ENCODE results near the gene TREX2. TPM values are rescaled to one million over a fixed set of nuclear protein-coding genes. Genes with fewer than 3 reads are reported as not detected.

TREX2 gene
- total RNA-seq, 2 experiments from 2014 or later, result 3.7 to 6.7 TPM

DNA sequence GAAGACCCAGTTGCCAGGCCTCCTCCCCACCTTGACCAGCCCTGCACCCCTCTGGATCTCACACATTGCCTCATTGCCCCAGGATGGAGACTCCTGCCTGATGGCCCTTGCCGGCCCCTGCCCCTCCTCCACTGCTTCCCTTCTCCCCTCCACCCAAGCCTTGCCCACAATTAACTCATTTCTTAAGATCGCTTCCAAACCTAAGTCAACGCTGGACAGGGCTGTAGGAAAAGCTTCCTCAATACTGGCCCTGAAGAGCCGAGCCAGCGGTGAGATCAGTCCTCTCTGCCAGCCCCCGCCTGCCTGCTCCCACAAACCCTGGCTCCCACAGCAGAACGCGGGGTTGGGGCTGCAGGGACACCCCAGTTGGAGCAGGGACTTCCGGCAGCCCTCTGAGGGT, 32.0 kb upstream of the TREX2 start:
- no peaks in the 10 kb centered on the region for H3K36me3 ChIP-seq (ENCODE audit: insufficient read depth, low read length)
- no peaks in the 10 kb centered on the region for H3K4me1 ChIP-seq (ENCODE audit: insufficient read depth, low read length, poor library complexity, severe bottlenecking)
- no peak overlapping the region for H3K27ac ChIP-seq (ENCODE audit: low read depth, low read length, poor library complexity, severe bottlenecking)
- no peak overlapping the region for H3K4me3 ChIP-seq (ENCODE audit: low read depth, low read length, poor library complexity, severe bottlenecking)
- H4K20me1 ChIP-seq (ENCODE audit: insufficient read depth, low read length), result no peaks in the 10 kb centered on the region
- intact Hi-C loops (cut with micrococcal nuclease; ENCODE audit: unreplicated experiment), result no loop called here
- H3K4me2 ChIP-seq (ENCODE audit: low read length), result no peak overlapping the region
- ChIA-PET CTCF (ENCODE audit: unreplicated experiment) (no interaction called here), POLR2A (no interaction called here)
- TF ChIP-seq, protein P1, sequence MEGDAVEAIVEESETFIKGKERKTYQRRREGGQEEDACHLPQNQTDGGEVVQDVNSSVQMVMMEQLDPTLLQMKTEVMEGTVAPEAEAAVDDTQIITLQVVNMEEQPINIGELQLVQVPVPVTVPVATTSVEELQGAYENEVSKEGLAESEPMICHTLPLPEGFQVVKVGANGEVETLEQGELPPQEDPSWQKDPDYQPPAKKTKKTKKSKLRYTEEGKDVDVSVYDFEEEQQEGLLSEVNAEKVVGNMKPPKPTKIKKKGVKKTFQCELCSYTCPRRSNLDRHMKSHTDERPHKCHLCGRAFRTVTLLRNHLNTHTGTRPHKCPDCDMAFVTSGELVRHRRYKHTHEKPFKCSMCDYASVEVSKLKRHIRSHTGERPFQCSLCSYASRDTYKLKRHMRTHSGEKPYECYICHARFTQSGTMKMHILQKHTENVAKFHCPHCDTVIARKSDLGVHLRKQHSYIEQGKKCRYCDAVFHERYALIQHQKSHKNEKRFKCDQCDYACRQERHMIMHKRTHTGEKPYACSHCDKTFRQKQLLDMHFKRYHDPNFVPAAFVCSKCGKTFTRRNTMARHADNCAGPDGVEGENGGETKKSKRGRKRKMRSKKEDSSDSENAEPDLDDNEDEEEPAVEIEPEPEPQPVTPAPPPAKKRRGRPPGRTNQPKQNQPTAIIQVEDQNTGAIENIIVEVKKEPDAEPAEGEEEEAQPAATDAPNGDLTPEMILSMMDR (conservative IDR thresholded peaks at IDR 0.05; ENCODE audit: low read length), result no peak
- TF ChIP-seq EZH2phosphoT487 (IDR thresholded peaks at IDR 0.05; ENCODE audit: borderline replicate concordance, low read depth, low read length), result no peak
- DNase-seq (ENCODE audit: low spot score), result no peak
- no peak overlapping the region for H2AFZ ChIP-seq (ENCODE audit: low read length)
- no peaks in the 10 kb centered on the region for H3K79me2 ChIP-seq (ENCODE audit: insufficient read depth, low read depth, low read length)
- H3K9me3 ChIP-seq (ENCODE audit: low read length), result no peaks in the 10 kb centered on the region
- H3K9me2 ChIP-seq (ENCODE audit: insufficient read depth, low read length), result no peaks in the 10 kb centered on the region
- no TSS peak for BruUV-seq (replicated peaks)

DNA sequence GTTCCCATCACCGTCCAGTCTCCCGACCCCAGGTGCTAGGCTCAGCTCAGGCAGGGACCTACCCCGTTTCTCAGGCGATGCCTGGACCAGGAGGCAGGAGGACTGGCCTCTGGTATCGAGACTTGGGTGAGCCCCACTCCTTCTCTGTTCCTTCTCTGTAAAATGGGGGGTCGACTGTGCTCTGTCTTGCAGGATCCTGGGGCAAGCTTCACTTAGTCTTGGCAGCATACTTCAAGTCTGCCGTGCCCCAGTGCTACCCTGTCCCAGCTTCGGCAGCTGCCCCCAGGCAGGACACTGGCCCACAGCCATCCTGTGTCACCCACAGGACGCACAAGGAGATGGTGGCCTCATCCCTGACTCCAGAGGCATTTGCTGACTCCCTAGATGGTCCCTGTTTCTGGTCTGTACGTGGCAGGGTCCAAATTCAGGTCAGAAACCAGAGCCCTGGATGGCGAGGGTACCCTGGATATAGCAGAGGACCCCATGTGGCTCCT, 31.6 kb upstream of the TREX2 start:
- H3K4me3 ChIP-seq (ENCODE audit: low read depth, low read length, poor library complexity, severe bottlenecking), result no peak overlapping the region
- no peaks in the 10 kb centered on the region for H3K9me2 ChIP-seq (ENCODE audit: insufficient read depth, low read length)
- no peak overlapping the region for H3K4me2 ChIP-seq (ENCODE audit: low read length)
- POLR2A ChIA-PET, result no interaction called here
- H3K4me1 ChIP-seq (ENCODE audit: insufficient read depth, low read length, poor library complexity, severe bottlenecking), result no peaks in the 10 kb centered on the region
- no peaks in the 10 kb centered on the region for H3K79me2 ChIP-seq (ENCODE audit: insufficient read depth, low read depth, low read length)
- H2AFZ ChIP-seq (ENCODE audit: low read length), result no peak overlapping the region
- TF ChIP-seq, protein P1 (conservative IDR thresholded peaks at IDR 0.05; ENCODE audit: low read length), result no peak
- TF ChIP-seq EZH2phosphoT487 (IDR thresholded peaks at IDR 0.05; ENCODE audit: borderline replicate concordance, low read depth, low read length), result no peak
- CTCF ChIA-PET (ENCODE audit: unreplicated experiment), result no interaction called here
- no TSS peak for BruUV-seq (replicated peaks)
- no peak overlapping the region for H3K27ac ChIP-seq (ENCODE audit: low read depth, low read length, poor library complexity, severe bottlenecking)
- no peaks in the 10 kb centered on the region for H4K20me1 ChIP-seq (ENCODE audit: insufficient read depth, low read length)
- no peaks in the 10 kb centered on the region for H3K9me3 ChIP-seq (ENCODE audit: low read length)
- intact Hi-C loops (cut with micrococcal nuclease; ENCODE audit: unreplicated experiment), result no loop called here
- DNase-seq (ENCODE audit: low spot score), result no peak
- H3K36me3 ChIP-seq (ENCODE audit: insufficient read depth, low read length), result no peaks in the 10 kb centered on the region

DNA sequence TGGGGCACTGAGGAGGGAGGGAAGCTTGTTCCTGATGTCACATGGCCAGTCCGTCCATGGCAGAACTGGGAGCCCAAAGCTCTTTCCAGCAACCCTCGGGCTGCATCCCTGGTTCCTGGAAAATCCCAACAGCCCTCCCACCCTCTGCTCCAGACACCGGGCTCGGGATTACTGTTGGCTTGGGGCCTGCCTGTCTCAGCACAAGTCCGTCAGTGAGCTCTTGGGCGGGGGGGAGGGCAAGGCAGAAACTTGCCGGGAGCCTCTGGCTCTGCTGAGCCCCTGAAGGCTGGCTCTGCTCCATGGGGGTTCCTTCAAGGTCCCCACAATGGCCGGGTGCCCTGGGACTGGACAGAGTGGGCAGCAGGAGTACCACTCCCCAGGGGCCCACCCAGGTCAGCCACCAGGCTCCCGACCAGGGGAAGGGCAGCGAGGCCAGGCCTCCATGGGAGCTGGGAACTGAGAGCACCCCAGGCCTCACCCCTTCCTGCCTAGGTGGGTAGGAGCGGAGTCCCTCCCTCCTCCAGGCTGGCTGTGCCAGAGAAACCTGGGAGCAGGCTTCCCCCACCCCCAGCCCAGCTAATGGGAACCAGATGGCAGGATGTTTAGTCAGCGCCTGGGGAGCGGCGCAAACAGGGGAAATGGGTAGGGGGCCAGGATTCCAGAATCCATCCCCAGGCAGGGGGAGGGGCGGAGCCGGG, 31.0 kb upstream of the TREX2 start:
- CTCF ChIA-PET (ENCODE audit: unreplicated experiment), result interaction anchor here (0.6 kb wide), 1 partner anchor 131 kb away, joined by 5 read pairs; no protein-coding TSS in a partner anchor
- Histone ChIP-seq H3K27ac (ENCODE audit: low read depth, low read length, poor library complexity, severe bottlenecking) (no peak overlapping the region), H3K9me2 (ENCODE audit: insufficient read depth, low read length) (no peaks in the 10 kb centered on the region), H3K4me3 (ENCODE audit: low read depth, low read length, poor library complexity, severe bottlenecking) (no peak overlapping the region), H3K9me3 (ENCODE audit: low read length) (no peaks in the 10 kb centered on the region), H4K20me1 (ENCODE audit: insufficient read depth, low read length) (no peaks in the 10 kb centered on the region), H2AFZ (ENCODE audit: low read length) (no peak overlapping the region), H3K79me2 (ENCODE audit: insufficient read depth, low read depth, low read length) (no peaks in the 10 kb centered on the region), H3K36me3 (ENCODE audit: insufficient read depth, low read length) (no peaks in the 10 kb centered on the region), H3K4me1 (ENCODE audit: insufficient read depth, low read length, poor library complexity, severe bottlenecking) (no peaks in the 10 kb centered on the region), H3K4me2 (ENCODE audit: low read length) (no peak overlapping the region)
- intact Hi-C loops (cut with micrococcal nuclease; ENCODE audit: unreplicated experiment), result no loop called here
- no peak for DNase-seq (ENCODE audit: low spot score)
- TF ChIP-seq, protein P1 (conservative IDR thresholded peaks at IDR 0.05; ENCODE audit: low read length), result no peak
- no peak for TF ChIP-seq EZH2phosphoT487 (IDR thresholded peaks at IDR 0.05; ENCODE audit: borderline replicate concordance, low read depth, low read length)
- POLR2A ChIA-PET, result no interaction called here
- BruUV-seq (replicated peaks), result no TSS peak

All from OCI-LY7 (cell line).